Germinal center (tissue), 1 donor: ENCODE measurements around the gene ATP10A.
"Not testable (repeated sequence)": the region's sequence is repeated elsewhere in the genome, so short reads cannot be mapped to it uniquely, and the experiment has no call there.

Source experiments
- DNase-seq: peaks from one replicate; pipeline ENCODE4 v3.0.0; 2012; ENCODE audit warnings: mixed read lengths, low spot score

Gene ATP10A

DNA sequence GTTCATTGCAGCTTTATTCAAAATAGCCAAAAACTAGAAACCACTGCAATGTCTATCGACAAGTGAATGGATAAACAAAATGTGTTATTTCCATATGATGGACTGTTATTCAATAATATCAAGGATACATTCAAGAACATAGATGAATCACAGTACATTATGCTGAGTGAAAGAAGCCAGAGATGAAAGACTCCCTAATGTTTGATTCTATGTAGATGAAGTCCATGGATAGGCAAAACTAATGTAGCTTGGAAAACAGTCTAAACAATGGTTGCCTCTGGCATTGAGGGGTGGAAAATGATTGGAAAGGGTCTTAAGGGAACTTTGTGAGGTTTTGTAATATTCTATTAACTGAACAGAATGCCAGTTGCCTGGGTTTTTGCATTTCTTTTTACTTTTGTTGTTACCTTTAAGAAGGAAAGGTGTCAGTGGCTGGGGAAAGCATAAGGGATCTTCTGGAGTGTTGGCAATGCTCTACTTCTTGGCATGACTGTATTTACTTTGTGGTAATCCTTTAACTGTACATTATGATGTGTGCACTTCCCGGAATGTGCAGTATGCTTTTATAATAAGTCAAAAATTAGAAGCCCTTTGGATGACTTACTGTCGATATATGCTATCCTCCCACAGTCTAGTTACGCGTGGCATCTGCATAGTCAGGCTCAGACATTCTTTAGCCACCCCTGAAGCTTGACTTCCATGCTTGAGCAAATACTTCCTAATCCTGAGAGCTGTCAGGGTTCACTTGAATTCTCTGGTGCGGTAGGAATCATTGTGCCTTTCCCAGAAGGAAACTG is 20.5 kb upstream of the ATP10A start:
- DNase-seq: no peak

- DNase-seq: no peak
These were observed 19.3 kb upstream of the ATP10A start for GRCh38 chr15:25882466-25882865.

- not testable (repeated sequence) for DNase-seq
These were observed 17.8 kb upstream of the ATP10A start for GRCh38 chr15:25880877-25881276.

- no peak for DNase-seq
These were observed 17.3 kb upstream of the ATP10A start for GRCh38 chr15:25880411-25880810.

GRCh38 chr15:25879438-25879837 is 16.3 kb upstream of the ATP10A start:
- no peak for DNase-seq

GRCh38 chr15:25877681-25878080 is 14.6 kb upstream of the ATP10A start:
- DNase-seq: no peak

GRCh38 chr15:25876231-25877140 is 13.4 kb upstream of the ATP10A start:
- no peak for DNase-seq

DNA sequence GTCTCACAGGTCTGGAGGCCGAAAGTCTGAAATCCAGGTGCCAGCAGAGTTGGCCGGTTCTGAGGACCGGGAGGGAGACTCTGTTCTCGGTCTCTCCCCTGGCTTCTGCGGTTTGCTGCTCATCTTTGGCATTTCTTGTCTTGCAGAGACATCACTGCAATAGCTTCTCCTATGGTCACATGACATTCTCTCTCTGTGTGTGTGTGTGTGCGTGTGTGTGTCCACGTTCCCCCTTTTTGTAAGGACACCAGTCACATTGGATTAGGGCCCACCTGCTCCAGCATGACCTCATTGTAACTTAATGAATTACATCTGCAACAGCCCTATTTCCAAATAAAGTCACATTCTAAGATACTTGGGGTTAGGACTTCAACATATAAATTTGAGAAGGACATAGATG is 12.4 kb upstream of the ATP10A start:
- no peak for DNase-seq

DNA sequence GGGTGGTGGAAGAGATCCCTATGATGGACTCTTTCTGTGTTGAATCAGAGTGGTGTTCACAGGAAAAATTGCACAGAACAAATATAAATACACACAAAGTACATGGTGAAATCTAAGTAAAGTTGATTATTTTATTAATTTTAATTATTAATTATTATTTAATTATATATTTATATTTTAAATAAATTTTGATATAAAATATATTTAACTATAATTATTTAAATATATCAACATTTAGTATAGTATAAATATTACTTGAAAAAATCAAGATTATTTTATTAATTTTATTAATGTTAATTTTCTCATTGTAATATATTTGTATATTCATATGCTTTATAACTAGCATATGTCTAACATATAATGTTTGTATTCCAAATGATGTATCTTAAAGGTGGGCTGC is 11.3 kb upstream of the ATP10A start:
- DNase-seq: no peak

GRCh38 chr15:25871403-25871802 is 8.3 kb upstream of the ATP10A start:
- no peak for DNase-seq

GRCh38 chr15:25870938-25871337 is 7.8 kb upstream of the ATP10A start:
- DNase-seq: no peak

DNA sequence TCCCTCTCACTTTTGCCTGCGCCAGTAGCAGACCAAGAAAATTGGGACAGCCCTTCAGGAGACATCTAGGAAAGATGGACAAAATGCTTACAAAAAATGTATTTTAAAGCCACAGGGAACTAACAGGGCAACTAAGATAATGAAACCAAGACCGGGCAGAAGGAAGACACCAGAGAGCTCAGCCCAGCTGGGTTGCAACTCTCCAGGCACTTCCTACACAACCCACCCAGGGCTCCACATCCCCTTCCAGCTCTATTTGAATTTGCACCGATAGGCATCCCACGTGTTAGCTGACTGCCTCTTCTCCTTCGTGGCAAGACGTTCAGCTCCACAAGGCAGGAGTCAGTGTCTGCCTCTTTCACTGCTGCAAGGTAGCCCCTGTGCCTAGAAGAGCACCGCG is 6.6 kb upstream of the ATP10A start:
- no peak for DNase-seq

DNA sequence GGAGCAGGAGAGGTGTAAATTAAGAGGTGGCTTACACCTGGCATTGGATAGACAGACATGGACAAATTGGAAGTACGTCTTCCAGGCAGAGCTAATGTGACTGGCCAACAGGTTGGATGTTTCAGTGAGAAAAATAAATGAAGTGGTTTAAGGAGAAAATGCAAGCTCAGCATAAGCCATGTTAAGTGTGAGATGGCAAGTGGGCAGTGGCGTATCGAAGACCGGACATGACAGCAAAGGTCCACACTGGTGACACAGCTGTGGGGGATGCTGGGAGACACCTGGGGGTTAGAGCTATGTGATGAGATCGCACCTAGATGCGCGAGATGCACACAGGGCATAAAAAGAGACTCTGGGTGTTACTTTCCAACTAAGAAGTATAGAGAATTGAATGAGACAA is 3.7 kb upstream of the ATP10A start:
- no peak for DNase-seq

DNA sequence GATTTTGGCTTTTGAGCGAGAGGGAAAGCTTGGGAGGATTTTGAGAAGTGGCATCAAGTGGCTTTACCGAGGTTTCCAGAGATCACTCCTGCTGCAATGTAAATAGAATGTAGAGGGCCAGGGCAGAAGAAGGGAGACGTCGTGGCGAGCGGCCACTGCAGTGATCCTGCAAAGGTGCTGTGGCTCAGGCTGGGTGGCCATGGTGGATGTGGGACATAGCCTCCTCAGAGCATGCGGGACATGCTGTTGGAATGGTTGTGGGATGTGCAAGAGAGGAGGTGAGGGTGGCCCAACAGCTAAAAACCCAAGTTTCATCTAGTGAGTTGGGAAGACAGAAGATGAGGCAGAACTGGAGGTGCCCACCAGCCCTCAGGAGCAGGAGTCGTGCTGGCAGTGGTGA is 3.1 kb upstream of the ATP10A start:
- DNase-seq: no peak

GRCh38 chr15:25864966-25865365 is 1.8 kb upstream of the ATP10A start:
- no peak for DNase-seq

GRCh38 chr15:25863968-25864580 is 947 bp upstream of the ATP10A start:
- DNase-seq: no peak

DNA sequence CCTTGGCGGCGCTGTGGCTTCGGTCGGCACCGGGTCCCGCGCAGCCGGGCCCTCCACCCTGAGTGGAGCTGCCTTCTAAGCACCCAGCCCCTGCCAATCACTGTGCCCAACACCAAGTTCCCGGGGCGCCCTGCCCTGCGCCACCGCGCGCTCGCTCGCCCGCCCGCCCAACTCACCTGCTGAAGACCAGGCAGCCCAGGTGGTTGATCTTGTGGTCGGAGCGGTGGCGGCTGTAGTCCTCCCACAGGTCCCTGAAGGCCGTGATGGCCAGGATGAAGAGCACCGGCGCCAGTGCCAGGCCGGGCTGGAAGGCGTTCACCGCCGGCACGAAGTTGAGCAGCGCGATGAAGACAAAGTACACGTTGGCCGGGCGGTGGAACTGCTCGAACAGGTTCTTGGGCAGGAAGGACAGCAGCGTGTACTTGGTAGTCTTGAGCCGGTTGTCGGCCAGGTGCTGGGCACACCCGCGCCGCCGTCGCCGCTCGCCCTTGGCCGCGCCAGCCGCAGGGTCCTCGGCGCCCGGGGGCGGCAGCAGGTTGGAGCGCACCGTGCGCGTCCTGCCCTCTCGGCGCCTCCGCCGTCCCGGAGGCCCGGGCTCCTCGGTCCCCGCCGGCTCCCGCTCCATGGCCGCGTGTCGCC is 536 bp downstream of the ATP10A start:
- no peak for DNase-seq

- no peak for DNase-seq
These were observed 1.1 kb downstream of the ATP10A start for GRCh38 chr15:25862071-25862471.

GRCh38 chr15:25860885-25861866 is 2.0 kb downstream of the ATP10A start:
- no peak for DNase-seq

GRCh38 chr15:25859838-25860645 is 3.1 kb downstream of the ATP10A start:
- DNase-seq: no peak
